K562 (cell line): ENCODE results near the gene MYADML2. TPM values are rescaled to one million over a fixed set of nuclear protein-coding genes. Genes with fewer than 3 reads are reported as not detected.

ENCODE experiments used
- CHD7 ChIP-seq: fragments of 200-600 bp; sonication (generic); IDR thresholded peaks from one replicate; pipeline ENCODE4 v1.6.1; 2012; ENCODE audit warnings: mild to moderate bottlenecking, low read depth, low read length, inconsistent platforms
- PKNOX1 ChIP-seq: fragments of 450-650 bp; IDR thresholded peaks from 2 replicates; pipeline ENCODE4 v1.6.1; 2016
- THRAP3 ChIP-seq: fragments of 450-650 bp; IDR thresholded peaks from 2 replicates; pipeline ENCODE4 v1.6.1; 2016; ENCODE audit warnings: mild to moderate bottlenecking, inconsistent platforms, borderline replicate concordance
- ZNF407 ChIP-seq: fragments of 450-650 bp; IDR thresholded peaks from 2 replicates; pipeline ENCODE4 v1.6.1; 2016; ENCODE audit warnings: low read depth
- ZNF696 ChIP-seq: fragments of 250-450 bp; sonication (Bioruptor Pico); conservative IDR thresholded peaks from 2 replicates; pipeline ENCODE4 v1.4.0; 2020; ENCODE audit warnings: mild to moderate bottlenecking, moderate library complexity
- polyA plus RNA-seq, 8 experiments: library from polyadenylated mRNA; depleted of rRNA in 4 of 8; stranded (reverse) in 5 of 8; unstranded in 3 of 8; fragments of >200 nt; fragmentation: Nextera tagmentation in 2 of 8; fragmentation: Illumina TruSeq in 1 of 8; extraction: Ambion mirVana in 2 of 8; extraction: Trizol in 1 of 8; gene quantifications; 2 replicates each; pipeline versions ENCODE4 v1.2.1 to v1.2.3, GENCODE V29; 2011 to 2014; ENCODE audit warnings: inconsistent platforms in 1 of 8, missing spikeins in 1 of 8
- total RNA-seq, 7 experiments: library from RNA; depleted of rRNA in 6 of 7; stranded (reverse); fragments of >200 nt in 6 of 7; fragmentation: Illumina TruSeq in 2 of 7; extraction: Trizol in 2 of 7; gene quantifications; 2 replicates each; pipeline versions ENCODE4 v1.2.1 to v1.2.3, GENCODE V29; 2011 to 2021; ENCODE audit warnings: low replicate concordance in 1 of 7

MYADML2 gene
- total and polyA plus RNA-seq, 9 of the 15 experiments (the other 6 are each of a cell fraction or from before 2014, with no cell fraction given): not detected

GRCh38 chr17:81927653-81928543, 19.1 kb downstream of the MYADML2 start, which contains the start of gene MAFG (continued):
- no peak for TF ChIP-seq CHD7
- no peak for TF ChIP-seq PKNOX1
- no peak for TF ChIP-seq ZNF696 (CRISPR knock-in tag)
- TF ChIP-seq ZNF407: no peak
- no peak for TF ChIP-seq THRAP3
